ENCODE results near the gene GLB1L2. TPM values are rescaled to one million over a fixed set of nuclear protein-coding genes. Genes with fewer than 3 reads are reported as not detected.

GLB1L2 gene
- total and polyA plus RNA-seq, 12 donors = 0.11 to 0.72 (median 0.30) TPM

- DNase-seq = no peak
- TF ChIP-seq CTCF (IDR thresholded peaks at IDR 0.05) = no peak
- Histone ChIP-seq H3K4me1 (peaks cover 0 to 15% (median 7%) of the 10 kb centered on the region in 9 donors), H3K4me3 (no peak overlapping the region), H3K36me3 (no peaks in the 10 kb centered on the region), H3K9me3 (no peaks in the 10 kb centered on the region), H3K27ac (no peak overlapping the region), H3K27me3 (peaks cover 18 to 89% (median 70%) of the 10 kb centered on the region in 7 donors)
- intact Hi-C loops (cut with DNase I) = no loop called here
- ATAC-seq = no peak
- 28 to 32% methylated on average over 17 of the region's 17 CpGs for WGBS, 2 donors
Observed at GRCh38 chr11:134414766-134415765, 83.3 kb downstream of the GLB1L2 start.

DNA sequence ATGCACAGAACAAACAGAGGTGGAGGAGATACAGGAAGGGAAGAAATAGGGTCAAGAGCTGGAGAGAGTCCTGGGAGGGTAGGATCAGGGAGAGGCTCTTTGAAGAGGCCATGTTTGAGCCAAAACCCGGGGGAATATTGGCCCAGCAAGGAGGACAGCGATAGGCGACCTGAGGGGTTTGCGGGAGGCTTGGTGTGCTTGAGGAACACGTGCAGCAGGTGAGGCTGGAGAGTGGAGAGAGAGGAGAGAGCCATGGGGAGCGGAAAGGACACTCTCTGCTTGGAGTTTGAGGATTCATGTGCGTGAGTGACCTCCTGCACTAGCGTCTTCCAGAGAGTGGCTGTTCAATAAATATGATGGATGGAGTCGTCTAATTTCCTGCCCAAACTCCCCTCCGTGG is 84.9 kb downstream of the GLB1L2 start:
- peaks cover 0 to 8% (median 4%) of the 10 kb centered on the region in 9 donors for H3K4me1 ChIP-seq
- H3K36me3 ChIP-seq = no peaks in the 10 kb centered on the region
- no peak for DNase-seq
- TF ChIP-seq CTCF (IDR thresholded peaks at IDR 0.05) = no peak
- peaks cover 18 to 73% (median 53%) of the 10 kb centered on the region in 7 donors for H3K27me3 ChIP-seq
- H3K4me3 ChIP-seq = no peak overlapping the region
- WGBS, 2 donors = 71 to 75% methylated on average over 10 of the region's 10 CpGs
- H3K27ac ChIP-seq = no peak overlapping the region
- ATAC-seq = no peak
- intact Hi-C loops (cut with DNase I) = no loop called here
- no peaks in the 10 kb centered on the region for H3K9me3 ChIP-seq

DNA sequence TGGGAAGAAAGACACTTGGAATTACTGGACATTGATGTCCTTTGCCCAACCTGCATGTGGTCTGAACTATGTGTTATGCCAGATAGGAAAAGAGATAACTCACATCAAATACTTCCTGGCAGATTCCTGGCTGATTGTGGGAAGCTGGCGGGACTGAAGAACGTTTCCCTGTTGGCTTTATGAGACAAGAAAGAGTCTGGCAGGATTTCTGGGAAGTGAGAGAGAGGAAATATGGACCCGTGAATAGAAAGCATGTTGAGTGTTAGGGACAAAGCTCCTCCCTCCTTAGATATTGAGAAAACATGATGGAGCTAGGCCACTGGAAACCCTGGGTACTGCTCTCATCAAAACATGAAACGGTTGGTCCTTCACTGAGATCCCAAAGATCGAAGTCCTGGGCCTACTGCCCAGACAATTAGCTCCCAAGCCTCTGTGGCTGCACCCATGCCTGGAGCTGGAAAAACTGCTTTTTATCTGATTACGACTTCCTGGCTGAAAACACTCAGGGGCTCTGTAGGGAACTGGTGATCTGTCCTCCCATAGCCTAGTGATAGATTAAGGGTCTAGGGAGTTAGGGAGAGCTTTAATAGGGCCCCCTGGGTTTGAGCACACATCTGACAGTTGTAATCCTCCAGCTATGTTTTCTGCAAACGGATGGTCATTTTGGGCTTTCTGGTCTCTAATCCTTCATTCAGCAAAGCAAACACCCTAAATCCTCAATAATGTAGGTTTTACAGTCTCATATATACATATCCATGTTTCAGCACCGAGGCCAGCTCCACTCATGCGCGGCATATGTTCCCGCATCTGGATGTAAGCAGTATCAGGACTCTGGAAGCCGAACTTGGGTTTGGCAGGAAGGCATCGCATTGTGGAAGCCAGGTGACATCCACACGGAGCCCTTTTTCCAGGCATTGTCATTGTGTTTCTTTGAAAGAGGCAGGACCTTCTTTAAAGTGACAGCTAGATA is 86.4 kb downstream of the GLB1L2 start:
- Histone ChIP-seq H3K27me3 (peaks cover 9 to 77% (median 53%) of the 10 kb centered on the region in 7 donors), H3K4me3 (no peak overlapping the region), H3K27ac (no peak overlapping the region), H3K4me1 (no peaks in the 10 kb centered on the region), H3K9me3 (no peaks in the 10 kb centered on the region), H3K36me3 (no peaks in the 10 kb centered on the region)
- WGBS, 2 donors = 46 to 47% methylated on average over 14 of the region's 14 CpGs
- DNase-seq (no peak), ATAC-seq (no peak)
- intact Hi-C loops (cut with DNase I) = no loop called here
- no peak for TF ChIP-seq CTCF (IDR thresholded peaks at IDR 0.05)

DNA sequence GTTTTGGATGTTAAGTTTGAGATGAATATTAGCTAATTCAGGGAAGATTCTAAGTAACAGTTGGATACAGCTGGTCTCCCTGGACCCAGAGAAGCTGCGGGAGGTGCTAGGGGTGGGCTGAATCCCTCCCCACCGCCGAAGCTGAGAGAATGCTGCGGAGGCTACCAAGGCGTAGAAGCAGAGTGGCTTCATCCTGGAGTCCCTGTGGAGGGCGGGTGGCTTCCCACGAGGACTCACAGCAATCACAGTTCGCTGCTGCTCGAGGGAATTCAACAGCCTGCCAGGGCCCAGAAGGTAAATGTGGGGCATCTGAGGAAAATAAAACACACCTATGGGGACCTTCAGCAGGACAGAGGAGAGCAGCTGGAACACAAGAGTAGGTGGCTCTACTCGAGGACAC is 91.3 kb downstream of the GLB1L2 start:
- no peak for DNase-seq
- no peak overlapping the region for H3K4me3 ChIP-seq
- no peak for TF ChIP-seq CTCF (IDR thresholded peaks at IDR 0.05)
- peaks cover 0 to 52% (median 31%) of the 10 kb centered on the region in 7 donors for H3K27me3 ChIP-seq
- H3K9me3 ChIP-seq = no peaks in the 10 kb centered on the region
- H3K27ac ChIP-seq = no peak overlapping the region
- H3K36me3 ChIP-seq = no peaks in the 10 kb centered on the region
- intact Hi-C loops (cut with DNase I) = no loop called here
- no peak for ATAC-seq
- H3K4me1 ChIP-seq = no peaks in the 10 kb centered on the region
- 73 to 76% methylated on average over 10 of the region's 10 CpGs for WGBS, 2 donors

All from heart right ventricle (tissue), 16 donors.